ENCODE data around the gene TRPV2. TPM values are rescaled to one million over a fixed set of nuclear protein-coding genes. Genes with fewer than 3 reads are reported as not detected.

The TRPV2 gene
- total and polyA plus RNA-seq, 8 donors, result 0.58 to 24.8 (median 5.9) TPM

- no peak for DNase-seq
- TF ChIP-seq POLR2A (IDR thresholded peaks at IDR 0.05) (no peak), CTCF (IDR thresholded peaks at IDR 0.05) (no peak), EP300 (IDR thresholded peaks at IDR 0.05) (no peak), POLR2AphosphoS5 (IDR thresholded peaks at IDR 0.05) (no peak)
- Histone ChIP-seq H3K9me3 (no peaks in the 10 kb centered on the region), H3K27ac (no peak overlapping the region), H3K36me3 (peaks cover 2 to 68% (median 43%) of the 10 kb centered on the region in 4 donors), H3K27me3 (no peaks in the 10 kb centered on the region), H3K4me1 (peaks cover 28 to 37% (median 32%) of the 10 kb centered on the region in 4 donors), H3K4me3 (no peak overlapping the region)
- intact Hi-C loops (cut with DNase I; ENCODE audit: low total_unique reads), result no loop called here
- WGBS, 5 donors, result 91 to 98% (median 93%) methylated on average over 10 of the region's 10 CpGs
These were observed 8.0 kb downstream of the TRPV2 start for GRCh38 chr17:16423226-16423872.

- DNase-seq, result peak in 1 of 2 donors; percentile 13
- TF ChIP-seq EP300 (IDR thresholded peaks at IDR 0.05), result no peak
- TF ChIP-seq POLR2A (IDR thresholded peaks at IDR 0.05), result no peak
- TF ChIP-seq CTCF (IDR thresholded peaks at IDR 0.05), result no peak
- TF ChIP-seq POLR2AphosphoS5 (IDR thresholded peaks at IDR 0.05), result no peak
- Histone ChIP-seq H3K27me3 (no peaks in the 10 kb centered on the region), H3K36me3 (peaks cover 0 to 78% (median 54%) of the 10 kb centered on the region in 4 donors), H3K9me3 (no peaks in the 10 kb centered on the region), H3K27ac (no peak overlapping the region), H3K4me3 (no peak overlapping the region), H3K4me1 (peaks cover 11 to 20% (median 15%) of the 10 kb centered on the region in 4 donors)
- WGBS, 5 donors, result 38 to 64% (median 42%) methylated on average over 6 of the region's 6 CpGs
- intact Hi-C loops (cut with DNase I; ENCODE audit: low total_unique reads), result no loop called here
These were observed 9.8 kb downstream of the TRPV2 start for GRCh38 chr17:16425202-16425601.

- Histone ChIP-seq H3K4me3 (no peak overlapping the region), H3K9me3 (no peaks in the 10 kb centered on the region), H3K4me1 (peaks cover 11 to 18% (median 13%) of the 10 kb centered on the region in 4 donors), H3K36me3 (peaks cover 0 to 70% (median 54%) of the 10 kb centered on the region in 4 donors), H3K27ac (no peak overlapping the region), H3K27me3 (no peaks in the 10 kb centered on the region)
- DNase-seq, result peak; percentile 40 to 72
- TF ChIP-seq POLR2AphosphoS5 (IDR thresholded peaks at IDR 0.05) (no peak), POLR2A (IDR thresholded peaks at IDR 0.05) (no peak), EP300 (IDR thresholded peaks at IDR 0.05) (no peak), CTCF (IDR thresholded peaks at IDR 0.05) (no peak)
- 49 to 68% (median 52%) methylated on average over 17 to 20 of the region's 20 CpGs for WGBS, 5 donors
- intact Hi-C loops (cut with DNase I; ENCODE audit: low total_unique reads), result no loop called here
These were observed 10.6 kb downstream of the TRPV2 start for GRCh38 chr17:16425698-16426659.

- Histone ChIP-seq H3K9me3 (no peaks in the 10 kb centered on the region), H3K27me3 (no peaks in the 10 kb centered on the region), H3K27ac (no peak overlapping the region), H3K36me3 (peaks cover 0 to 73% (median 57%) of the 10 kb centered on the region in 4 donors), H3K4me1 (peaks cover 11 to 18% (median 13%) of the 10 kb centered on the region in 4 donors), H3K4me3 (no peak overlapping the region)
- DNase-seq, result no peak
- intact Hi-C loops (cut with DNase I; ENCODE audit: low total_unique reads), result no loop called here
- no peak for TF ChIP-seq EP300 (IDR thresholded peaks at IDR 0.05)
- no peak for TF ChIP-seq POLR2AphosphoS5 (IDR thresholded peaks at IDR 0.05)
- no peak for TF ChIP-seq CTCF (IDR thresholded peaks at IDR 0.05)
- TF ChIP-seq POLR2A (IDR thresholded peaks at IDR 0.05), result no peak
- WGBS, 5 donors, result 86 to 99% (median 96%) methylated on average over 2 to 3 of the region's 3 CpGs
These were observed 11.6 kb downstream of the TRPV2 start for GRCh38 chr17:16427020-16427419.
